DND-41 (cell line): ENCODE measurements around the gene CD96.
A peak's percentile ranks its signal among the peaks of the same experiment; 100 is the strongest.

Experiments
- ATAC-seq: fragments of 200-7000 bp; cut with Tn5 transposase; 3 replicates; pipeline ENCODE4 v1.9.1; 2021; ENCODE audit warnings: low read depth; ENCODE audit not compliant: insufficient read depth
- DNase-seq: peaks from one replicate; pipeline ENCODE4 v3.0.0-alpha.2; 2020
- H2AFZ ChIP-seq: 2 replicates; pipeline ENCODE4 v1.6.0; 2012; ENCODE audit warnings: low read depth, low read length
- H3K27ac ChIP-seq: 2 replicates; pipeline ENCODE4 v1.5.1; 2012; ENCODE audit warnings: low read length, inconsistent platforms
- H3K27me3 ChIP-seq: fragments of 200-600 bp; sonication (generic); 2 replicates; pipeline ENCODE4 v1.6.0; 2012; ENCODE audit warnings: low read length, mild to moderate bottlenecking, inconsistent platforms; ENCODE audit not compliant: insufficient read depth, poor library complexity
- H3K36me3 ChIP-seq: 2 replicates; pipeline ENCODE4 v1.5.1; 2012; ENCODE audit warnings: low read length, inconsistent platforms; ENCODE audit not compliant: insufficient read depth
- H3K4me1 ChIP-seq: 2 replicates; pipeline ENCODE4 v1.5.1; 2012; ENCODE audit warnings: mild to moderate bottlenecking, low read length; ENCODE audit not compliant: insufficient read depth
- H3K4me2 ChIP-seq: 2 replicates; pipeline ENCODE4 v1.6.0; 2012; ENCODE audit warnings: mild to moderate bottlenecking, moderate library complexity, low read length, inconsistent platforms; ENCODE audit not compliant: insufficient read depth
- H3K4me3 ChIP-seq, 2 experiments: fragments of 200-600 bp in 1 of 2; shearing (Covaris generic) in 1 of 2; 2 replicates each; pipeline ENCODE4 v1.5.1; 2012 to 2016; ENCODE audit warnings: inconsistent platforms in 2 of 2, low read length in 2 of 2, mild to moderate bottlenecking in 2 of 2, low read depth in 1 of 2, moderate library complexity in 1 of 2
- H3K79me2 ChIP-seq: 2 replicates; pipeline ENCODE4 v1.6.0; 2012; ENCODE audit warnings: low read length, inconsistent platforms; ENCODE audit not compliant: insufficient read depth
- H3K9ac ChIP-seq: 2 replicates; pipeline ENCODE4 v1.6.0; 2012; ENCODE audit warnings: low read depth, mild to moderate bottlenecking, inconsistent platforms, low read length, moderate library complexity
- H3K9me3 ChIP-seq: 2 replicates; pipeline ENCODE4 v1.5.1; 2012; ENCODE audit warnings: low read length, moderate library complexity, mild to moderate bottlenecking, inconsistent platforms; ENCODE audit not compliant: insufficient read depth, severe bottlenecking
- H4K20me1 ChIP-seq: 2 replicates; pipeline ENCODE4 v1.6.0; 2012; ENCODE audit warnings: low read length; ENCODE audit not compliant: insufficient read depth
- EZH2 ChIP-seq: IDR thresholded peaks from 3 replicates; pipeline ENCODE4 v1.6.1; 2012; ENCODE audit warnings: borderline replicate concordance, low read depth, mild to moderate bottlenecking, moderate library complexity, low read length, inconsistent platforms; ENCODE audit not compliant: severe bottlenecking
- TF ChIP-seq, protein P1 (sequence below): IDR thresholded peaks from 2 replicates; pipeline ENCODE4 v1.5.1; 2012; ENCODE audit warnings: borderline replicate concordance, low read length, moderate library complexity, mild to moderate bottlenecking; ENCODE audit not compliant: poor library complexity, severe bottlenecking; ENCODE audit errors: extremely low read depth

Gene CD96

DNA sequence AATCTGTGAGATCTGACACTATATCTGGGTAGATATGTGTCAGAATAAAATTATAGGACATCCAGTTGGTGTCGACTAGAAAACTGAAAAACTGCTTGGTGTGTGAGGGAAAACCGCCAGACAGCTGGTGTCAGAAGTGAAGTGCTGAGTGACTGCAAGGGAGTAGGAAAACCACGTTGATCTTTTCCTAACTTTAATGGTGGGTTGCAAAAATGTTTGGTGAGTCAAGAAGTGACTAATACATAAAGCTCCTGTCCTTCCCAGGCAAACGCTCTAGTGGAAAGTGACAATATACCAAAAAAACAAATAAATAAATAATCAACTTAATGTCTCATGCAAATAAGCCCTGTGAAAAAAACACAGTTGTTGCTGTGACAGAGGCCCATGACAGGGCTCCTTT is 7.3 kb upstream of the CD96 start:
- peaks cover 26% of the 10 kb centered on the region for H3K4me1 ChIP-seq
- H4K20me1 ChIP-seq: no peaks in the 10 kb centered on the region
- H3K36me3 ChIP-seq: no peaks in the 10 kb centered on the region
- H3K9me3 ChIP-seq: no peaks in the 10 kb centered on the region
- H3K79me2 ChIP-seq: no peaks in the 10 kb centered on the region
- no peak overlapping the region for H3K9ac ChIP-seq
- DNase-seq (no peak), ATAC-seq (no peak)
- H3K4me2 ChIP-seq: no peak overlapping the region
- no peak overlapping the region for H3K4me3 ChIP-seq
- no peaks in the 10 kb centered on the region for H3K27me3 ChIP-seq
- no peak overlapping the region for H2AFZ ChIP-seq
- TF ChIP-seq, protein P1, sequence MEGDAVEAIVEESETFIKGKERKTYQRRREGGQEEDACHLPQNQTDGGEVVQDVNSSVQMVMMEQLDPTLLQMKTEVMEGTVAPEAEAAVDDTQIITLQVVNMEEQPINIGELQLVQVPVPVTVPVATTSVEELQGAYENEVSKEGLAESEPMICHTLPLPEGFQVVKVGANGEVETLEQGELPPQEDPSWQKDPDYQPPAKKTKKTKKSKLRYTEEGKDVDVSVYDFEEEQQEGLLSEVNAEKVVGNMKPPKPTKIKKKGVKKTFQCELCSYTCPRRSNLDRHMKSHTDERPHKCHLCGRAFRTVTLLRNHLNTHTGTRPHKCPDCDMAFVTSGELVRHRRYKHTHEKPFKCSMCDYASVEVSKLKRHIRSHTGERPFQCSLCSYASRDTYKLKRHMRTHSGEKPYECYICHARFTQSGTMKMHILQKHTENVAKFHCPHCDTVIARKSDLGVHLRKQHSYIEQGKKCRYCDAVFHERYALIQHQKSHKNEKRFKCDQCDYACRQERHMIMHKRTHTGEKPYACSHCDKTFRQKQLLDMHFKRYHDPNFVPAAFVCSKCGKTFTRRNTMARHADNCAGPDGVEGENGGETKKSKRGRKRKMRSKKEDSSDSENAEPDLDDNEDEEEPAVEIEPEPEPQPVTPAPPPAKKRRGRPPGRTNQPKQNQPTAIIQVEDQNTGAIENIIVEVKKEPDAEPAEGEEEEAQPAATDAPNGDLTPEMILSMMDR: no peak
- TF ChIP-seq EZH2: no peak
- H3K27ac ChIP-seq: no peak overlapping the region

DNA sequence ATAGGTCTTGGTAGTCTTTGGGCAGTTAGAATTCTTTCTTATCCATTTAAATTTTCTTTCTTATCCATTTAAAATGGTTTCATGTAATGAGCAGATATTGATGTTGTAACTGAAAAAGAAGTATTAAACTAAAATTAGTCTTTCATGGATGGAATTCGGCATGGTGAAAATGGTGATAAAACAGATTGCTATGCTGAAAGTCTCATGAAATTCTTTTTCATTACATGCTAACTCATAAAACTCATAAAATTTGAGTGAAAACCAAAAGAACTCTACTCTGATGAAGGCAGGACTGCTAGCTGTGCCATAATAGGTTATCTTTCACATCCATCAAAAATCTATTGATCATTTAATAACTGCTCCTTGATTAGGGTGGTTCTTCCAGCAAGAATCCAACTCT is 3.9 kb upstream of the CD96 start:
- DNase-seq (no peak), ATAC-seq (no peak)
- no peak overlapping the region for H3K9ac ChIP-seq
- H3K27me3 ChIP-seq: no peaks in the 10 kb centered on the region
- H4K20me1 ChIP-seq: no peaks in the 10 kb centered on the region
- no peaks in the 10 kb centered on the region for H3K36me3 ChIP-seq
- TF ChIP-seq EZH2: no peak
- TF ChIP-seq, protein P1: no peak
- peaks cover 19% of the 10 kb centered on the region for H3K79me2 ChIP-seq
- peak overlapping the region; percentile 99 for H3K27ac ChIP-seq
- H3K4me1 ChIP-seq: peaks cover 48% of the 10 kb centered on the region
- H3K4me2 ChIP-seq: 0 out of 2 replicates have a peak overlapping the region, but pooled peaks have one; percentile 65
- H3K9me3 ChIP-seq: no peaks in the 10 kb centered on the region
- no peak overlapping the region for H3K4me3 ChIP-seq
- H2AFZ ChIP-seq: peak overlapping the region; percentile 24; the same call in 1 of the 2 replicates

DNA sequence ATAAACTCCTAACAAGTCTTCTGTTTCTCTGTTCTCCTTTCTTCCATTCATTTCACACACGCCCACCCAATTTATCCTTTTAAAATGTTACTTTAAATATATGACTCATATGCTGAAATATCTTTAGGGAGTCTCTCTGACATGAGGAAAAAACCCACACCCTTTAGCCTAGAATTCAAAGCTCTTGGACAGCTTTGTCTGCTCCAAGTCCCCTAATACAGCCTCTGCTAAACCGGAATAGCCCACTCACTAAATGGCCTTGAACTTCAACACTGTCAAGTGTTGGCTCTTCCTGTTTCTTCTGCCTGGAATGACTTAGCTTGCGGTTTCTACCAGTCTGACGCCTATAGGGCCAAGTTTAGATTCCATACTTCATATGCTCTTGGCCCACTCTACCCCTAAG is 3.3 kb upstream of the CD96 start:
- H2AFZ ChIP-seq: peak overlapping the region; percentile 54
- no peaks in the 10 kb centered on the region for H3K9me3 ChIP-seq
- peak overlapping the region in 1 of 2 experiments; percentile 18; a peak in 1 of 4 replicates for H3K4me3 ChIP-seq
- DNase-seq: peak; percentile 40
- no peaks in the 10 kb centered on the region for H3K27me3 ChIP-seq
- peak; percentile 12; the same call in 1 of the 3 replicates for ATAC-seq
- H3K27ac ChIP-seq: peak overlapping the region; percentile 99
- H3K79me2 ChIP-seq: peaks cover 25% of the 10 kb centered on the region
- TF ChIP-seq EZH2: no peak
- TF ChIP-seq, protein P1: no peak
- peak overlapping the region; percentile 65 for H3K4me2 ChIP-seq
- H3K36me3 ChIP-seq: no peaks in the 10 kb centered on the region; the same call in 1 of the 2 replicates
- peak overlapping the region; percentile 43 for H3K9ac ChIP-seq
- H3K4me1 ChIP-seq: peaks cover 50% of the 10 kb centered on the region
- no peaks in the 10 kb centered on the region for H4K20me1 ChIP-seq
